ENCODE measurements around the gene IL5.
"Not testable (repeated sequence)": the region's sequence is repeated elsewhere in the genome, so short reads cannot be mapped to it uniquely, and the experiment has no call there.

IL5 gene

GRCh38 chr5:132528866-132529634 is 14.3 kb downstream of the IL5 start:
- no peak for DNase-seq

- no peak for DNase-seq
Measured at GRCh38 chr5:132528021-132528420, 15.3 kb downstream of the IL5 start.

DNA sequence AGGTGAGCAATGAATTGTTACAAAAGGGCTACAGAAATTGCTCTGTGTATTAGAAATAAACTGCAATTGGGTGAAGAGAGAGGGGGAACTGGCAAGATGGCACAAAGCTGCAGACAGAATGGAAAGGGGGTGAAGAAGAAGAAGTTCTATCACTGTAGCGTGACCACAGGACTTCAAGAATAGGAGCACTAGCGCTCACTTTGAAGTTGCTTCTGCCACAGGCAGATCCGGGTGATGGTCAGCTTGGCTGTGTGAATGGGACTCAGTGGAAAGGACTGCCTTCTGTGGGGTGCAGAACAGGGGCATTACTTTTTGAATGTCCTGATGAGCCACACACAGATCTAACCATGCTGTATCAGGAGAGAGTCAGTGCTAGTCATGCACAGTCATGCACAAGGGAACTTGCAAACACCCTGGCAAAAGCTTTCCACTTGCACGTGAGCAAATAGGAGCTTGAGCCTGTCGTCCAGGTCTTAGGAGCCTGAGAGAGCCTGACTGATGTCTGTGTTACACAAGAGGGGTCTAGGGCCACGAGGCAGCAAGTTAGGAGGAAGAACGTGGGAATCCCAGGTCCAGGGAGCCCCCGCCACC is 16.3 kb downstream of the IL5 start:
- no peak for DNase-seq

- peak; percentile 79 for DNase-seq
Measured at GRCh38 chr5:132526290-132526973, 16.9 kb downstream of the IL5 start.

DNA sequence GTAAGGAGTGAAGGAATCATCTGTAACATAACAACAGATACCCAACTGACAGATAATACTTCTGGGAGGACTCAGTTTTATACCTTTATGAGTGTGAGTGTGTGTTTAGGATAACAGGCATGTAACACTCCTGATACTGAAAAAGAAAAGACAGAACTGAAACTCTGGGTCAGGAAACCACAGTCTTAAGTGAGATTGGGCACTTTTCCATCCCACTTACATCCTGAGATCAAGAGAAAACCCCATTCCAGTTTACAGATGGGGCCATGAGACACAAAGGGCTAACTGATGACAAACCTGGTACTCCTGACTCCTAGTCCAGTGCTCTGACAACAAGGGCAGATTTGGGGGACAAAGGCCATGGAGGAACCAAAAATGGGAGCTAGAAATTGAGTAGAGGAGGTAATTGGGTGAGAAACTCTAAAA is 18.0 kb downstream of the IL5 start:
- no peak for DNase-seq

GRCh38 chr5:132524877-132525276 is 18.4 kb downstream of the IL5 start:
- not testable (repeated sequence) for DNase-seq

DNA sequence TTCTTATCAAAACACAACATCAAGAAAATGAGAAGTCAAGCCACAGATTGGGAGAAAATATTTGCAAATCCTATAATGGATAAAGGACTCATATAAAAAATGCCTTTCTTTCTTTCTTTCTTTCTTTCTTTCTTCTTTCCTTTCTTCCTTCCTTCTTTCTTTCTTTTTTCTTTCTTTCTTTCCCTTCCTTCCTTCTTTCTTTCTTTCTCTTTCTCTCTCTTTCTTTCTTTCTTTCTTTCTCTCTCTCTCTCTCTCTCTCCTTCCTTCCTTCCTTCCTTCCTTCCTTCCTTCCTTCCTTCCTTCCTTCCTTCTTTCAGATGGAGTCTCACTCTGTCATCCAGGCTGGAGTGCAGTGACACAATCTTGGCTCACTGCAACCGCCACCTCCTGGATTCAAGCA is 21.3 kb downstream of the IL5 start:
- not testable (repeated sequence) for DNase-seq

DNA sequence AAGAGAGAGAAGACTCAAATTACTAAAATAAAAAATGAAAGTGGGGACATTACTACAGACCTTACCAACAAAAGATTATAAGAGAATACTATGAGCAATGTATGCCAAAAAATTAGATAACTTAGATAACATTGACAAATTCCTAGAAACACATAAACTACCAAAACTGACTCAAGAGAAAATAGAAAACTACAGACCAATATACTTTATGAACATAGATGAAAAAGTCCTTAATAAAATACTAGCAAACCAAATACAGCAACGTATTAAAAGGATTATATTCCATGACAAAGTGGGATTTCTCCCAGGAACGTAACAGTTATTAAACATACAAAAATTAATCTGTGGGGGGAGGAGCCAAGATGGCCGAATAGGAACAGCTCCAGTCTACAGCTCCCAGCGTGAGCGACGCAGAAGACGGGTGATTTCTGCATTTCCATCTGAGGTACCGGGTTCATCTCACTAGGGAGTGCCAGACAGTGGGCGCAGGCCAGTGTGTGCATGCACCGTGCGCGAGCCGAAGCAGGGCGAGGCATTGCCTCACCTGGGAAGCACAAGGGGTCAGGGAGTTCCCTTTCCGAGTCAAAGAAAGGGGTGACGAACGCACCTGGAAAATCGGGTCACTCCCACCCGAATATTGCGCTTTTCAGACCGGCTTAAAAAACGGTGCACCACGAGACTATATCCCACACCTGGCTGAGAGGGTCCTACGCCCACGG is 29.5 kb downstream of the IL5 start:
- not testable (repeated sequence) for DNase-seq

DNA sequence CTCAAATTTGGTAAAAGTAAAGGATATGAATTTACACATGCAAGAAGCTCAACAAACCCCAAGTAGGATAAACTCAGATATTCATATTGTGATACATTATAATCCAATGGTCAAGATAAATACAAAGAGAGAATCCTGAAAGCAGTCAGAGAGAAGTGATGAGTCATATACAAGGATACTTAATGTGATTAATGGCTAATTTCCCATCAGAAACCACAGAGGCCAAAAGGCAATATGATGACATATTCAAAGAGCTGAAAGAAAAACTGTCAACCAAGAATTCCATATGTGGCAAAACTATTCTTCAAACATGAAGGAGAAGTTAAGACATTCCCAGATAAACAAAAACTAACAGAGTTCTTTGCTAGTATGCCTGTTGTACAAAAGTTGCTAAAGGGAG is 33.2 kb downstream of the IL5 start:
- no peak for DNase-seq

- DNase-seq: no peak
Measured at GRCh38 chr5:132506094-132506692, 37.1 kb downstream of the IL5 start.

DNA sequence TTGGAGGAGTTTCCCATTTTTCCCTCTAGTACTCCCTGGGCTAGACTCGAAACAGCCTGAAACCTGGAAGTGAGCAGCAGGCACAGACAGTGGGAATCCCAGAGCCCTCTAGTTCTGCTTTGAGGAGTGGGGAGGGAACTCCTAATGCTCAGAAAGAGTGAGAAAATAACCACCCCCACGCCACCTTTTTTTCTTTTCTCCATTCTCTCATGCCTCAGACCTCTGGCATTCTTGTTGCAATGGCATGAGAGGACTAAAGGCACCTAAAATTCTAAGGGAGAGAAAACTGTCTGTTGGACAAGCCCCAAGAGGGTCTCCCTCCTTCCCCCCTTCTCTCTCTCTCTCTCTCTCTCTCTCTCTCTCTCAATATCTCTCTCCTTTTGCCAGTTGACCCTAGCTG is 37.7 kb downstream of the IL5 start:
- no peak for DNase-seq

DNA sequence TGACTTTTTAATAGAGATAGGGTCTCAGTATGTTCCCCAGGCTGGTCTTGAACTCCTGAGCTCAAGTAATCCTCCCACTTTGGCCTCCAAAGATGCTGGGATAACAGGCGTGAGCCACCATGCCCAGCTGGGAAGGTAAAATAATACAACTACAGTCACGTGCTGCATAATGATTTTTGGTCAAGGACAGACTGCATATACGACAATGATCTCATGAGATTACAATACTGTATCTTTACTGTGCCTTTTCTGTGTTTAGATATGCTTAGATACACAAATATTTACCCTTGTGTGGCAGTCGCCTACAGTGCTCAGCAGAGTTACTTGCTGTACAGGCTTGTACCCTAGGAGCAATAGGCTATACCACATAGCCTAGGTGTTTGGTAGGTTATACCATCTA is 38.6 kb downstream of the IL5 start:
- no peak for DNase-seq

DNA sequence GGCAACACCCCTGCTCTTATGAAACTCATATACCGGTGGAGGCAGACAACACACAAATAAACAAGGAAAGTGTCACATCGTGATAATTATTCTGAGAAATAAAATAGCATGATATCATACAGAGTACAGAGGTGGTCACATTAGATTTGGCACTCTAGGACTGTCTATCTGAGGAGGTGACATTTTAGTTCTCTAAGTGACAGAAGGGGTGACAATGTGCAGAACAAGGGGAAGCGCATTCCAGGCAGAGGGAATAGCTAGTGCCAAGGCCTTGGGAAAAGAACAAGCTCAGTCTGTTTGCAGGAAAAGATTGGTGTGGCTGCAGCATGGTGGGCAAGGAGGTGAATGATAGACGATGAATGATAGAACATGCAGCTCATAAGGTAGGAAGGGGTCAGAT is 40.1 kb downstream of the IL5 start:
- DNase-seq: no peak

- DNase-seq: no peak
Measured at GRCh38 chr5:132501961-132502931, 41.1 kb downstream of the IL5 start.

DNA sequence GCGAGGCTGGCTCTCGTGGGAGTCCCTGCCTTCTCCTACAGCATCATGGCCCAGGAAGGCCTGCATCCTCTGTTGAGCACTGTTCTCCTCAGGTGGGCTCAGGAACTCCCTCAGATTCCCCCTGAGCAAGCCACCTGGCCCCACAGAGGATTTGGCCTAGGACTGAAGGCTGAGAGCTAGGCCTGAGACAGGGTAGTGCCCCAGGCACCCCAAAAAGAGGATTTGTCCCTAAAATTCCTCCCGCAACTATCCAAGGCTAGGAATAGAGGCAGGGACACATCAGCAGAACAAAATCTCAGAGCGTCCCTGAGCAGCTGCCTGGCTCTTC is 41.7 kb downstream of the IL5 start:
- no peak for DNase-seq

DNA sequence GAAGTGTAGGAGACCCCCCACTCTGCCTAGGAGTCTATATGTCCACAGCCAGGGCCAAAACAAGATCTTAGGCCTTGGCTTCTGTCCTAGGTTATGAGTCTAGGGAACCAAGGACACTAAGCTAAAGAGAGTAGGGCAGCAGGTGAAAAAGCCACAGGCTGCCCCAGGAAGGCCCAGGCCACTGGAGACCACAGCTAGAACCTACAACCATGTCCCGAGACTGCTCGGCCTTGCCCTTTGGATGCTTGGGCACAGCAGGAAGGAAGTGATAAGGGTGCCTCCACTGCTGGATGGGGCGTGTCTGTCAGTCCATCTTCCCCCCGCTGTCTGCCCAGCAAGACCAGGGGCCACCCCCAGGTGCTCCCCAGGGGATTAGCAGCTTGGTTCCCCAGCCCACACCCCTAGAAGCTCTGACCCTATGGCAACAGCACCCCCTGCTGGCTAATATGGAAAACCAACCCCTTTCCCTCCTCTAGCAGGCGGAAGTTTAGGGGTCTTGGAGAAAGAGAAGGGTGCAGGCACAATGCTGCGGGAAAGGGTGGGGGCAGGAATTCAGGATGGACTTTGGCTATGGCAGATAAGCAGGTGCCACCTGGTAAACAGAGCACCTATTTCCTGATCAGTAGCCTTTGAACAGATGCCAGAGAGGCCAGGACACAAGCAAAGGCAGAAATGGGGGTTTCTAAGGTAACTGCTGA is 42.2 kb downstream of the IL5 start:
- DNase-seq: peak; percentile 56

DNA sequence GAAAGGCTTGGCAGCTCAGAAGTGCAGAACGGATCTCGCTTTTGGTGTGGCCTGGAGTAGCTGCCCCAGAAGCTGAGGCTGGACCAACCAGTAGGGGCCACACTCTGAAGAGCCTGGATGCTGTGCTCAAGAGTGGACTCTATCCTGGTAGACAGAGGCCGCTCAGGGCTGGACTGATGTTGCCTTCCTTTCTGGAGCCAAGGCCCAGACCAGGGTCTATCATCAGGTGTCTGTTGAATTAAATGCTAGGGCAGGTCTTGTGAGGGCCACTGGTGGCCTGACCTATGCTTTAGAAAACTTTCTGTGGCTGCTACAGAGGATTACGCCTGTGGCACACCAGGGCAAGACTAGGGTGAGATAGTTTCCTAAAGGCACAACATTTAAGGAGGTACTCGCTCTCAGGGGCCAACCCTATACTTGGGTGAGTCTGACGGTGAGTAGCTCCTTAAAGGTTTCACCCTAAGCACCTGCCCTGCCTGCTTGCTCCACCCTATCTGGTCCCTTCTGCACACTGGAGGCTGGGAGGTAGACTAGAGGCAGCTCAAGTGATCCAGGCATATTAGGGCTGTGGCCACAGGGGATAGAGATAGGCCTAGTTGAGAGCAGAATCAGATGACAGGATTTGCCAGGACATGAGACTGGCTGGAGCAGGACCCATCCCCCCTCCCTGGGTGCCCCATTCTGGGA is 42.9 kb downstream of the IL5 start:
- DNase-seq: no peak

DNA sequence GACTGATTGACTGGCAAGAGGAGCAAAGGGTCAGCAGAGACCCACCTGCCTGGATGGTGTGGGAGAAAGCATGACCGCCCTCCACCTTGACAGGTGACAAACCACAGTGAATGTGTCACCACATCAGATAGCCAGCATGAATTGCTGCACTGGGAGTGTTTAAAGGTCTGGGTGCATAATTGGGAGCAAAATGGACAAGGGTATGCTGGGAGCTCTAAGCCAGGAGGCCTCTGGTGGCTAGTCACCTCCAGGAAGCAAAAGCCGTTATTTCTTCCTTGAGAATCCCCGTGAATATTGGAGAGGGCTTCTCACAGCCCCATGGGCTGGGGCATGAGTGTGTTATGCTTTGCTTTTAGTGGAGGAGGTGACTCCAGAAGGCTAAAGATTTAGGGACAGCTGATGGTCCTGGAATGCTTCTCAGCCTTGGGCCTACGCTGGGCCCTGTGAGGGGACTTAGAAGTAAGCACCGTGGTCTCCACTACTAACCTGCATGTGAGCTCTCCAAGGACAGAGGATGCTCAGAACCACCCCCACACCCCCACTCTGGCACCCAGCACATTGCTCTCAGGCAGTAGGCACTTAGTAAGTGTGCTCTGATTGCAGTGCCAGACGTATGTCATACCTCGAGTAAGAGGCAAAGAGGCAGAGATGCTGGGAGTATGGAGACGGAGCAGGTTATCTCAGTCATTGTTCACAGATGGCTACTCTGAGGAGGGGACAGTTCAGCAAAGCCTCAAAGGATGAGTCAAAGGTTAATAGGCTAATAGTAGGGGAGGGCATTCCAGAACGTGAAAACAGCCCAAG is 43.7 kb downstream of the IL5 start:
- DNase-seq: no peak

- DNase-seq: no peak
Measured at GRCh38 chr5:132498686-132499271, 44.5 kb downstream of the IL5 start.

Data from right kidney (tissue), 1 donor.